ENCODE measurements around the gene EFNB2. TPM values are rescaled to one million over a fixed set of nuclear protein-coding genes. Genes with fewer than 3 reads are reported as not detected.

EFNB2 gene
- total RNA-seq, 2 experiments from 2014 or later = 0.25 to 0.51 TPM

- Histone ChIP-seq H3K9me3 (ENCODE audit: low read length) (no peaks in the 10 kb centered on the region), H3K4me3 (ENCODE audit: low read depth, low read length, poor library complexity, severe bottlenecking) (no peak overlapping the region), H3K27ac (ENCODE audit: low read depth, low read length, poor library complexity, severe bottlenecking) (no peak overlapping the region), H3K9me2 (ENCODE audit: insufficient read depth, low read length) (no peaks in the 10 kb centered on the region), H3K4me2 (ENCODE audit: low read length) (no peak overlapping the region), H3K79me2 (ENCODE audit: insufficient read depth, low read depth, low read length) (no peaks in the 10 kb centered on the region), H3K4me1 (ENCODE audit: insufficient read depth, low read length, poor library complexity, severe bottlenecking) (no peaks in the 10 kb centered on the region), H2AFZ (ENCODE audit: low read length) (no peak overlapping the region), H4K20me1 (ENCODE audit: insufficient read depth, low read length) (no peaks in the 10 kb centered on the region), H3K36me3 (ENCODE audit: insufficient read depth, low read length) (no peaks in the 10 kb centered on the region)
- CTCF ChIA-PET (ENCODE audit: unreplicated experiment) = no interaction called here
- TF ChIP-seq, protein P1, sequence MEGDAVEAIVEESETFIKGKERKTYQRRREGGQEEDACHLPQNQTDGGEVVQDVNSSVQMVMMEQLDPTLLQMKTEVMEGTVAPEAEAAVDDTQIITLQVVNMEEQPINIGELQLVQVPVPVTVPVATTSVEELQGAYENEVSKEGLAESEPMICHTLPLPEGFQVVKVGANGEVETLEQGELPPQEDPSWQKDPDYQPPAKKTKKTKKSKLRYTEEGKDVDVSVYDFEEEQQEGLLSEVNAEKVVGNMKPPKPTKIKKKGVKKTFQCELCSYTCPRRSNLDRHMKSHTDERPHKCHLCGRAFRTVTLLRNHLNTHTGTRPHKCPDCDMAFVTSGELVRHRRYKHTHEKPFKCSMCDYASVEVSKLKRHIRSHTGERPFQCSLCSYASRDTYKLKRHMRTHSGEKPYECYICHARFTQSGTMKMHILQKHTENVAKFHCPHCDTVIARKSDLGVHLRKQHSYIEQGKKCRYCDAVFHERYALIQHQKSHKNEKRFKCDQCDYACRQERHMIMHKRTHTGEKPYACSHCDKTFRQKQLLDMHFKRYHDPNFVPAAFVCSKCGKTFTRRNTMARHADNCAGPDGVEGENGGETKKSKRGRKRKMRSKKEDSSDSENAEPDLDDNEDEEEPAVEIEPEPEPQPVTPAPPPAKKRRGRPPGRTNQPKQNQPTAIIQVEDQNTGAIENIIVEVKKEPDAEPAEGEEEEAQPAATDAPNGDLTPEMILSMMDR (conservative IDR thresholded peaks at IDR 0.05; ENCODE audit: low read length) = no peak
- TF ChIP-seq EZH2phosphoT487 (IDR thresholded peaks at IDR 0.05; ENCODE audit: borderline replicate concordance, low read depth, low read length) = no peak
- DNase-seq (ENCODE audit: low spot score) = no peak
- no TSS peak for BruUV-seq (replicated peaks)
- POLR2A ChIA-PET = no interaction called here
- intact Hi-C loops (cut with micrococcal nuclease; ENCODE audit: unreplicated experiment) = no loop called here
Observed at GRCh38 chr13:106478116-106478515, 57.3 kb downstream of the EFNB2 start.

DNA sequence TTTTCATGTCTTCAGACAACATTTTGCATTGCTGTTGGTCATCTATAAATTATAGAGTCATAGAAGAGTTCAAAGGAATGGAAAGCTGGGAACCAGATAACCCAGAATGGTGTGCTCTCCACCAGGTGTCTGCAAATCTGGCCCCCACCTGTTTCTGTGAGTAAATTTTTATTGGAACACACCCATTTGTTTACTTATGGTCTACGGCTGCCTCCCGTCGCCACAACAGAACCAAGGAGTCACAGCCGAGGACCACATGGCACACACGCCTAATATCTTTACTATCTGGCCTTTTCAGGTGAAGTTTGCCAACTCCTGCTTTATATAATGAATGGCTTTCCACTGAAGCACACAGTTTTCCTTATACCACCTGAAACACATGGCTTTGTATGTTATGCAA is 58.2 kb downstream of the EFNB2 start:
- intact Hi-C loops (cut with micrococcal nuclease; ENCODE audit: unreplicated experiment) = no loop called here
- no peak for DNase-seq (ENCODE audit: low spot score)
- no TSS peak for BruUV-seq (replicated peaks)

GRCh38 chr13:106475852-106476251 is 59.6 kb downstream of the EFNB2 start:
- TF ChIP-seq EZH2phosphoT487 (IDR thresholded peaks at IDR 0.05; ENCODE audit: borderline replicate concordance, low read depth, low read length) = no peak
- TF ChIP-seq, protein P1 (conservative IDR thresholded peaks at IDR 0.05; ENCODE audit: low read length) = no peak
- no TSS peak for BruUV-seq (replicated peaks)
- POLR2A ChIA-PET = interaction anchor here (0.6 kb wide), 1 partner anchor 10 kb away, joined by 3 read pairs; no protein-coding TSS in a partner anchor

More for the DNA sequence above, 58.2 kb downstream of the EFNB2 start:
- H3K27ac ChIP-seq (ENCODE audit: low read depth, low read length, poor library complexity, severe bottlenecking) = no peak overlapping the region
- H4K20me1 ChIP-seq (ENCODE audit: insufficient read depth, low read length) = no peaks in the 10 kb centered on the region
- no peak overlapping the region for H3K4me2 ChIP-seq (ENCODE audit: low read length)
- ChIA-PET POLR2A (no interaction called here), CTCF (ENCODE audit: unreplicated experiment) (no interaction called here)
- H3K79me2 ChIP-seq (ENCODE audit: insufficient read depth, low read depth, low read length) = no peaks in the 10 kb centered on the region
- H3K9me3 ChIP-seq (ENCODE audit: low read length) = no peaks in the 10 kb centered on the region
- H3K9me2 ChIP-seq (ENCODE audit: insufficient read depth, low read length) = no peaks in the 10 kb centered on the region
- TF ChIP-seq, protein P1 (conservative IDR thresholded peaks at IDR 0.05; ENCODE audit: low read length) = no peak
- TF ChIP-seq EZH2phosphoT487 (IDR thresholded peaks at IDR 0.05; ENCODE audit: borderline replicate concordance, low read depth, low read length) = no peak
- no peak overlapping the region for H3K4me3 ChIP-seq (ENCODE audit: low read depth, low read length, poor library complexity, severe bottlenecking)
- no peak overlapping the region for H2AFZ ChIP-seq (ENCODE audit: low read length)
- H3K36me3 ChIP-seq (ENCODE audit: insufficient read depth, low read length) = no peaks in the 10 kb centered on the region
- H3K4me1 ChIP-seq (ENCODE audit: insufficient read depth, low read length, poor library complexity, severe bottlenecking) = no peaks in the 10 kb centered on the region

More at GRCh38 chr13:106475852-106476251, 59.6 kb downstream of the EFNB2 start:
- CTCF ChIA-PET (ENCODE audit: unreplicated experiment) = no interaction called here
- intact Hi-C loops (cut with micrococcal nuclease; ENCODE audit: unreplicated experiment) = no loop called here
- Histone ChIP-seq H3K9me3 (ENCODE audit: low read length) (no peaks in the 10 kb centered on the region), H3K4me1 (ENCODE audit: insufficient read depth, low read length, poor library complexity, severe bottlenecking) (no peaks in the 10 kb centered on the region), H3K79me2 (ENCODE audit: insufficient read depth, low read depth, low read length) (no peaks in the 10 kb centered on the region), H2AFZ (ENCODE audit: low read length) (no peak overlapping the region), H3K9me2 (ENCODE audit: insufficient read depth, low read length) (no peaks in the 10 kb centered on the region), H3K27ac (ENCODE audit: low read depth, low read length, poor library complexity, severe bottlenecking) (no peak overlapping the region), H3K36me3 (ENCODE audit: insufficient read depth, low read length) (no peaks in the 10 kb centered on the region), H4K20me1 (ENCODE audit: insufficient read depth, low read length) (no peaks in the 10 kb centered on the region), H3K4me2 (ENCODE audit: low read length) (no peak overlapping the region), H3K4me3 (ENCODE audit: low read depth, low read length, poor library complexity, severe bottlenecking) (no peak overlapping the region)
- no peak for DNase-seq (ENCODE audit: low spot score)
